ENCODE data around the gene RBSN.

RBSN gene

GRCh38 chr3:15099364-15100098 lies 583 bp upstream of the RBSN start:
- no peak for DNase-seq

- DNase-seq, result peak; percentile 36
Measured at GRCh38 chr3:15097891-15098290, 1.1 kb downstream of the RBSN start.

DNA sequence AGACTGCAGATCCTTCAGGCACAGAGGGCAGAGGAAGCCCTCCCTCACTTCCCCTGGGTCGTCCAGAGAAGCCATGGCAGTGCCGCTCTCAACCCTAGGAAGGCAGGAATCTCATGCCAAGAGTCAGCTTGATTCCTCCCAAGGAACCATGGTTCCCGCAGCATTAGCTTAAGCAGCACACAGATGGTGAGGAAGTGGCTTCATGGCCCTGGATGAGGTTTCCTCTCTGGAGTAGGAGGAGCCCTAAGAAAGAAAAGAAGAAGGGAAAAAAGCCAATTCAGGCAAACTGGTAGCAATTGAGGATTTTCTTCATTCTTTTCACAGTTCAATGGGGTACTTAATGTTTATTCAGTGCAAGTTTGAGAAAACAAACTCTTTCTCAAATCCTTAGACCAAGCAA lies 2.9 kb downstream of the RBSN start:
- DNase-seq, result no peak

DNA sequence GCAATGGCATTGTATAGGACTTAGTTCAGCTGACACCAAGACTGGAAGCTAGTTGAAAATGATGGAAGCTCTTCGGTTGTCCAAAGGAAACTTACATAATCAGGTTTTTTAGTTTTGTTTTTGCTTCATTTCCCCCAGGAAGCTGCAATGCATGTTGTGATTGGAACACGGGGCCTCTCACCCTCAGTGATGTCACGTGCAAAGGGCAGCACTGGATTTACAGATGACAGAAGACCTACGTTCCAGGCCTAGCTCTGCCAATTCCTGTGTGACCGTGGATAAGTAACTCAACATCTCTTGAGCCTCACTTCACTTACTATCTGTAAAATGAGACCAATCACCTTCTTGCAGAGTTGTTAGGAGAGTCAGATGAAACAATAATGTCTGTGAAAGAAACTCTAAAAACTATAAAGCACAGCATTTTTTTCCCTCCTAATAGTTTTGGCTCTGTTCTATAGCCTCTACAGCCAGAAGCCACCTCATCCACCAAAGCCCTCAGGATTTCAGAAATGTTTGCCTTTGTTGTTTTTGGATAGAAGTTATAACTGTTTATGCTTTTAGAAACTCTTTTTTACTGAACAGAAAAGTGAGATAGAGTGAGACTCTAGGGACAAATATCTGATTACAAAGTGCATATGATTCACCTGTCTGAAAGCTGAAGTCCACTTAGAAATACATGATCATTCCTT lies 4.6 kb downstream of the RBSN start:
- no peak for DNase-seq

GRCh38 chr3:15092686-15093085 lies 6.3 kb downstream of the RBSN start:
- DNase-seq, result no peak

GRCh38 chr3:15091575-15091974 lies 7.4 kb downstream of the RBSN start:
- DNase-seq, result no peak

GRCh38 chr3:15089201-15089600 lies 9.7 kb downstream of the RBSN start:
- no peak for DNase-seq

GRCh38 chr3:15086699-15087098 lies 12.2 kb downstream of the RBSN start:
- DNase-seq, result no peak

DNA sequence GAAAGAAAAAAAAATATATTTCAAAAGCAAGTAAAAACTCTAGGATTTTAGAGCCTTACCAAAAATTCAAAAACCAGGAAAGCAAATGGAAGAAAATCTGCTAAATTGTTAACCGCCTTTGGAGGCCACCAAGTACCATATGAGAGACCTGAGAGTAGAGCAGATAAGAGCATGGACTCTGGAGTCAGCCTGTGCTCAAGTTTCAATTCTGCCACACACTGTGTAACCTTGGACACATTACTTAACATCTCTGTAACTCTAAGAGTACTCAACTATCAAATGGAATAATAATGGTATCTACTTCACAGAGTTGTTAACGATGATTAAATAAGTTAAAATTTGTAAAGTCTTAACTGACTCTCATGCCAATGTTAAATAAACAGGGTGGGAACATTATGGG lies 12.7 kb downstream of the RBSN start:
- DNase-seq, result no peak

DNA sequence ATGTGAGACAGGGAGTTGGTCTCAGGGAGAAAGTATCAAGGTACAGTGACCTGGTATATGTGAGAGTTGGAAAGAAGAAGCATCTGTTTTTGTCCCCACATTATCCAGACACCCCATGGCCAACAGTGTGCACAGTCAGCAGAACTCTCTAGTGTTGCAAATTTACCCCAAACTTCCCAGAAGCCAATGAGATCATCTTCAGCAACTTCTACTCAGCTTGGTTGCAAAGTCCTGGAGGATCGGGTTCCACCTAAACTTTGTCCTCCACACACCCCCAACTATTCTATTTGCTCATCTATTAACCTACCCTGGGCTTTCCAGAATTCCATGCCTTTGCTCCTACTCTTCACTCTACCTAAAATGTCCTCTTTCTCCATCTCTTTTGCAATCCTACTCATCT lies 15.7 kb downstream of the RBSN start:
- DNase-seq, result no peak

- DNase-seq, result no peak
Measured at GRCh38 chr3:15081960-15082664, 16.8 kb downstream of the RBSN start.

- no peak for DNase-seq
Measured at GRCh38 chr3:15079091-15079490, 19.9 kb downstream of the RBSN start.

DNA sequence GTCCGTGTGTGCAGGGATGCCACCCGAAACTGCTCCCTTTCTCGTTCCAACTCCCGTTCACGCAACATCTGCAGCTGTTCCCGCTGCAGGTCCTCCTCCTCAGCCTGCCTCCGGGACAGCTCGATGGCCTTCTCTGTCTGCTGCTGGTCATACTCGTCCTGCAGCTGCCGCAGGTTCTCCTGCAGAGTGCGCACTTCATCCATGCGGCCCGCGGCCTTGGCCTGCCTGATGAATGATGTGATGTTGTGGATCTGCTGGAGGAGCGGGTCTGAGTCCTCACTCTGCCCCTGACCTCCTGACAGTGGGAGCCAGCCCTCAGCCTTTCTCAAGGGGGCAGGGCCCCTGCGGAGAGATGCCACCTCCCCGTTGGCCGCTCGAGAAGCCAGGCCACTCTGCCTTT lies 24.4 kb downstream of the RBSN start:
- DNase-seq, result no peak

GRCh38 chr3:15071699-15072098 lies 27.2 kb downstream of the RBSN start:
- DNase-seq, result no peak

DNA sequence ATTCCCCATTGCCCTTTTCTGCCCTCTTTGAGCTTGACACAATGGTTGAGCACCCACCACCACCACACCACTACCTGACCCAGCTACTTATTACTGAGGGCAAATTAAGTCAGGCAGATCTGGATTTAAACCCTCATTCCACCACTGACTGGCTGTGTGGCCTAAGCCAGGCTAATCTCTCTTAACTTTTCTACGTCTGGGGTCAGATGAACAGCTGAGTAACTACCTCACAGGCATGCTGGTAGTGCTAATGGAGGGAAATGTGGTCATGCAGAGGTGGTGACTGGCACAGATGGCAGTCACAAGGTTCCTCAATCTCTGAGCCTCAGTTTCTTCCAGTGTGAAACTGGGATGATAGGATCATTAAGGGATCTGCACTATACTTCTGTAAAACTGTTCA lies 29.5 kb downstream of the RBSN start:
- DNase-seq, result no peak

- no peak for DNase-seq
Measured at GRCh38 chr3:15066467-15066866, 32.5 kb downstream of the RBSN start.

- no peak for DNase-seq
Measured at GRCh38 chr3:15065550-15066007, 33.4 kb downstream of the RBSN start.

GRCh38 chr3:15064835-15065549 lies 34.0 kb downstream of the RBSN start, which contains the start of gene MRPS25:
Gene MRPS25, minus strand, starts transcription at chr3:15065315. Its CDS starts 121 bp downstream, at chr3:15065194.
- peak; percentile 58 for DNase-seq

- DNase-seq, result no peak
Measured at GRCh38 chr3:15064299-15064834, 34.6 kb downstream of the RBSN start.

- DNase-seq, result no peak
Measured at GRCh38 chr3:15063656-15064286, 35.2 kb downstream of the RBSN start.

- DNase-seq, result no peak
Measured at GRCh38 chr3:15063238-15063637, 35.7 kb downstream of the RBSN start.

GRCh38 chr3:15060029-15060428 lies 38.9 kb downstream of the RBSN start:
- no peak for DNase-seq

All from SIG-M5 (cell line).